Erythroblast (primary cell): ENCODE results near the gene PLCB4.

Experiments used
- GATA1 ChIP-seq: IDR thresholded peaks from 2 replicates; pipeline ENCODE4 v1.6.1; 2011; ENCODE audit warnings: low read depth, mild to moderate bottlenecking, control low read depth, low read length, moderate library complexity
- POLR2A ChIP-seq: IDR thresholded peaks from 2 replicates; pipeline ENCODE4 v1.6.1; 2011; ENCODE audit warnings: mild to moderate bottlenecking, low read length

GRCh38 chr20:9169409-9169808 lies 100.5 kb downstream of the PLCB4 start:
- no peak for TF ChIP-seq POLR2A
- TF ChIP-seq GATA1: no peak
